Prostate gland (tissue), 2 donors: ENCODE results near the gene LMBRD1. TPM values are rescaled to one million over a fixed set of nuclear protein-coding genes. Genes with fewer than 3 reads are reported as not detected.

Experiments used
- DNase-seq: peaks from one replicate; pipeline ENCODE4 v3.0.0-alpha.2; 2019; ENCODE audit warnings: low spot score
- H3K27ac ChIP-seq, 2 donors: fragments of 200-600 bp; sonication (generic); 2 replicates each; pipeline ENCODE4 v1.5.1; 2017 to 2019
- H3K27me3 ChIP-seq: fragments of 200-600 bp; sonication (generic); replicated peaks from 2 replicates; pipeline ENCODE4 v1.5.1; 2019; ENCODE audit not compliant: insufficient read depth
- H3K36me3 ChIP-seq, 2 donors: fragments of 200-600 bp; sonication (generic); 1 replicate in 1 of 2; 2 replicates in 1 of 2; pipeline versions ENCODE4 v1.5.1 to v1.8.1; 2017 to 2019
- H3K4me1 ChIP-seq: fragments of 200-600 bp; sonication (generic); replicated peaks from 2 replicates; pipeline ENCODE4 v1.5.1; 2019
- H3K4me3 ChIP-seq, 2 donors: fragments of 200-600 bp; sonication (generic); 2 replicates each; pipeline ENCODE4 v1.5.1; 2017 to 2019
- H3K9me3 ChIP-seq: fragments of 200-600 bp; sonication (generic); 2 replicates; pipeline ENCODE4 v1.5.1; 2017
- POLR2A ChIP-seq: fragments of 450-650 bp; IDR thresholded peaks from one replicate; pipeline ENCODE4 v1.6.1; 2016; ENCODE audit warnings: antibody characterized with exemption, mild to moderate bottlenecking
- POLR2AphosphoS5 ChIP-seq: sonication (generic); formaldehyde crosslinking; IDR thresholded peaks from one replicate; pipeline ENCODE4 v1.6.1; 2017; ENCODE audit warnings: antibody characterized with exemption
- WGBS: methylation state at CpG from one replicate; pipeline ENCODE4 v1.1.5; 2018; 5-methylcytosine and 5-hydroxymethylcytosine counted together
- intact Hi-C: fragments of 100-400 bp; cut with DNase I; formaldehyde crosslinking; loops from one replicate; pipeline ENCODE4 v1.14.2; 2022
- total RNA-seq, 2 donors: library from RNA; depleted of rRNA; stranded (reverse); fragments of >200 nt; gene quantifications; one replicate each; pipeline ENCODE4 v1.1.0, GENCODE V29; 2016
- TF ChIP-seq, protein P1 (sequence below), 4 experiments: fragments of 200-600 bp in 2 of 4; fragments of 450-650 bp in 2 of 4; sonication (generic) in 2 of 4; IDR thresholded peaks; 1 replicate in 3 of 4; 2 replicates in 1 of 4; pipeline ENCODE4 v1.5.1; 2016 to 2019; ENCODE audit warnings: antibody characterized with exemption in 4 of 4, mild to moderate bottlenecking in 2 of 4, moderate library complexity in 2 of 4

The LMBRD1 gene
- total RNA-seq, 2 donors from 2014 or later, result 53.5 to 63.1 TPM

- Histone ChIP-seq H3K4me1 (no peaks in the 10 kb centered on the region), H3K27ac (no peak overlapping the region), H3K27me3 (no peaks in the 10 kb centered on the region), H3K36me3 (no peaks in the 10 kb centered on the region), H3K4me3 (no peak overlapping the region), H3K9me3 (no peaks in the 10 kb centered on the region)
- 93% methylated on average over 1 of the region's 1 CpG for WGBS
- TF ChIP-seq POLR2AphosphoS5 (no peak), POLR2A (no peak)
- TF ChIP-seq, protein P1, sequence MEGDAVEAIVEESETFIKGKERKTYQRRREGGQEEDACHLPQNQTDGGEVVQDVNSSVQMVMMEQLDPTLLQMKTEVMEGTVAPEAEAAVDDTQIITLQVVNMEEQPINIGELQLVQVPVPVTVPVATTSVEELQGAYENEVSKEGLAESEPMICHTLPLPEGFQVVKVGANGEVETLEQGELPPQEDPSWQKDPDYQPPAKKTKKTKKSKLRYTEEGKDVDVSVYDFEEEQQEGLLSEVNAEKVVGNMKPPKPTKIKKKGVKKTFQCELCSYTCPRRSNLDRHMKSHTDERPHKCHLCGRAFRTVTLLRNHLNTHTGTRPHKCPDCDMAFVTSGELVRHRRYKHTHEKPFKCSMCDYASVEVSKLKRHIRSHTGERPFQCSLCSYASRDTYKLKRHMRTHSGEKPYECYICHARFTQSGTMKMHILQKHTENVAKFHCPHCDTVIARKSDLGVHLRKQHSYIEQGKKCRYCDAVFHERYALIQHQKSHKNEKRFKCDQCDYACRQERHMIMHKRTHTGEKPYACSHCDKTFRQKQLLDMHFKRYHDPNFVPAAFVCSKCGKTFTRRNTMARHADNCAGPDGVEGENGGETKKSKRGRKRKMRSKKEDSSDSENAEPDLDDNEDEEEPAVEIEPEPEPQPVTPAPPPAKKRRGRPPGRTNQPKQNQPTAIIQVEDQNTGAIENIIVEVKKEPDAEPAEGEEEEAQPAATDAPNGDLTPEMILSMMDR (IDR thresholded peaks at IDR 0.05), result no peak
- intact Hi-C loops, result no loop called here
- no peak for DNase-seq
Observed at GRCh38 chr6:69816026-69816425, 19.2 kb upstream of the LMBRD1 start.

GRCh38 chr6:69813508-69813907 lies 16.7 kb upstream of the LMBRD1 start:
- no peaks in the 10 kb centered on the region for H3K36me3 ChIP-seq
- H3K9me3 ChIP-seq, result no peaks in the 10 kb centered on the region
- no peaks in the 10 kb centered on the region for H3K4me1 ChIP-seq
- WGBS, result 40% methylated on average over 1 of the region's 1 CpG
- no peak overlapping the region for H3K4me3 ChIP-seq
- no peak overlapping the region for H3K27ac ChIP-seq
- DNase-seq, result no peak
- intact Hi-C loops, result no loop called here
- H3K27me3 ChIP-seq, result no peaks in the 10 kb centered on the region
- TF ChIP-seq POLR2A, result no peak
- TF ChIP-seq, protein P1 (IDR thresholded peaks at IDR 0.05), result no peak
- TF ChIP-seq POLR2AphosphoS5, result no peak

GRCh38 chr6:69812746-69813427 lies 16.1 kb upstream of the LMBRD1 start:
- no peak for DNase-seq
- Histone ChIP-seq H3K27ac (no peak overlapping the region), H3K4me3 (no peak overlapping the region), H3K36me3 (no peaks in the 10 kb centered on the region), H3K27me3 (no peaks in the 10 kb centered on the region), H3K4me1 (no peaks in the 10 kb centered on the region), H3K9me3 (no peaks in the 10 kb centered on the region)
- 32% methylated on average over 4 of the region's 4 CpGs for WGBS
- intact Hi-C loops, result no loop called here
- TF ChIP-seq POLR2A, result no peak
- TF ChIP-seq POLR2AphosphoS5, result no peak
- TF ChIP-seq, protein P1 (IDR thresholded peaks at IDR 0.05), result no peak

DNA sequence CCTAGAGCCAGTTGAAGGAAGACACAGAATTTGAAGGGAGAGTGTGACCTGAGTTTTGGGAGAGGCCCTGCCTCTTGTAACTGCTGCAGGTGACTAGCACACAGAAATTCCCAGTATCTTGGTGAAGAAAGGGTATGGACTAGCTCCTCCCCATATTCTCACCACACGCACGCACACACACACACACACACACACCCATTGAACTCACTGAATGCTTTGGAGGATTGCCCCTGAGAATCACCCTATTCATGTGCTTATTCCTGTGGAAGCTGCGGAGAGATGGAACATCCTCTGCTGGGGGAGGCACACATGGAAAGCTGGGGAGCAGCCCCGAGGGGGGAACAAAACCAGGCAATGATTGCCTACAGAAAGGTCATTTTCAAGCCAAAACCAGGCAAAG lies 6.2 kb upstream of the LMBRD1 start:
- no peak for DNase-seq
- no peaks in the 10 kb centered on the region for H3K27me3 ChIP-seq
- TF ChIP-seq, protein P1 (IDR thresholded peaks at IDR 0.05), result no peak
- no peak for TF ChIP-seq POLR2A
- TF ChIP-seq POLR2AphosphoS5, result no peak
- H3K9me3 ChIP-seq, result no peaks in the 10 kb centered on the region
- no peak overlapping the region for H3K4me3 ChIP-seq
- H3K4me1 ChIP-seq, result no peaks in the 10 kb centered on the region
- intact Hi-C loops, result no loop called here
- H3K36me3 ChIP-seq, result no peaks in the 10 kb centered on the region
- no peak overlapping the region for H3K27ac ChIP-seq
- 81% methylated on average over 4 of the region's 4 CpGs for WGBS

DNA sequence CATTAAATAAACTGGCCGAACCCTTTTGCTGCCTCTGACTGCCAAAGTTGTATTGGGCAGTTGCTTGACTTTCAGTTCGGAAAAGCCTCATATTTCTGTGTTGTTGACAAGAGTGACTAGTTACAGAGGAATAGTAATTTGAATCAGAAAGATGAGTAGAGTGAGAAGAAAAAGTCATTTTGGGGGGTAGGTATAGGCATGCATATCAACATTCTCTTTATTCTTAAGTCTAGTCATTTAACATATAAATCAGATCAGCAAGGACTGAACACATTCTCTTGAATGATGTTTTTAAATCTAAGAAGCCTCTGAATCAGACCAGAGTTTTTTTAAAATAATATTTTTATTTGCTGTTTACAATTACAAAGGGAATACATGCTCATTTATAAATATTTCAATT lies 4.9 kb upstream of the LMBRD1 start:
- intact Hi-C loops, result no loop called here
- no peaks in the 10 kb centered on the region for H3K4me1 ChIP-seq
- no peak for DNase-seq
- no peaks in the 10 kb centered on the region for H3K27me3 ChIP-seq
- H3K9me3 ChIP-seq, result no peaks in the 10 kb centered on the region
- WGBS, result 91% methylated on average over 2 of the region's 2 CpGs
- no peak overlapping the region for H3K4me3 ChIP-seq
- TF ChIP-seq POLR2A, result no peak
- TF ChIP-seq, protein P1 (IDR thresholded peaks at IDR 0.05), result no peak
- TF ChIP-seq POLR2AphosphoS5, result no peak
- H3K36me3 ChIP-seq, result no peaks in the 10 kb centered on the region
- H3K27ac ChIP-seq, result no peak overlapping the region
